Osteocyte (in vitro differentiated cells): ENCODE data around the gene NFYC. TPM values are rescaled to one million over a fixed set of nuclear protein-coding genes. Genes with fewer than 3 reads are reported as not detected.

ENCODE experiments used
- DNase-seq: peaks from one replicate; pipeline ENCODE4 v3.0.0; 2021; ENCODE audit warnings: mixed read lengths; ENCODE audit not compliant: unreplicated experiment; ENCODE audit errors: extremely low spot score
- H3K27ac Mint-ChIP-seq: one replicate; pipeline ENCODE4 v1.8.0; 2021; ENCODE audit warnings: mild to moderate bottlenecking, mixed read lengths; ENCODE audit not compliant: unreplicated experiment
- H3K27me3 Mint-ChIP-seq: one replicate; pipeline ENCODE4 v1.8.0; 2021; ENCODE audit warnings: mixed read lengths; ENCODE audit not compliant: unreplicated experiment
- H3K36me3 Mint-ChIP-seq: one replicate; pipeline ENCODE4 v1.8.0; 2021; ENCODE audit warnings: mixed read lengths; ENCODE audit not compliant: unreplicated experiment
- H3K4me1 Mint-ChIP-seq: one replicate; pipeline ENCODE4 v1.8.0; 2021; ENCODE audit warnings: mixed read lengths; ENCODE audit not compliant: unreplicated experiment
- H3K4me3 Mint-ChIP-seq: one replicate; pipeline ENCODE4 v1.8.0; 2021; ENCODE audit warnings: mild to moderate bottlenecking, moderate library complexity, mixed read lengths; ENCODE audit not compliant: unreplicated experiment
- H3K9me3 Mint-ChIP-seq: one replicate; pipeline ENCODE4 v1.8.0; 2021; ENCODE audit warnings: mixed read lengths; ENCODE audit not compliant: unreplicated experiment
- total RNA-seq: library from RNA; stranded (reverse); gene quantifications from 2 replicates; pipeline ENCODE4 v1.2.1, GENCODE V29; 2021
- TF ChIP-seq, protein P1 (sequence below): fragments of 200-600 bp; sonication (generic); IDR thresholded peaks from 2 replicates; pipeline ENCODE4 v1.5.0; 2021; ENCODE audit warnings: antibody characterized with exemption, mild to moderate bottlenecking, moderate library complexity

The NFYC gene
- total RNA-seq, 1 donor from 2014 or later, result 49.0 TPM

DNA sequence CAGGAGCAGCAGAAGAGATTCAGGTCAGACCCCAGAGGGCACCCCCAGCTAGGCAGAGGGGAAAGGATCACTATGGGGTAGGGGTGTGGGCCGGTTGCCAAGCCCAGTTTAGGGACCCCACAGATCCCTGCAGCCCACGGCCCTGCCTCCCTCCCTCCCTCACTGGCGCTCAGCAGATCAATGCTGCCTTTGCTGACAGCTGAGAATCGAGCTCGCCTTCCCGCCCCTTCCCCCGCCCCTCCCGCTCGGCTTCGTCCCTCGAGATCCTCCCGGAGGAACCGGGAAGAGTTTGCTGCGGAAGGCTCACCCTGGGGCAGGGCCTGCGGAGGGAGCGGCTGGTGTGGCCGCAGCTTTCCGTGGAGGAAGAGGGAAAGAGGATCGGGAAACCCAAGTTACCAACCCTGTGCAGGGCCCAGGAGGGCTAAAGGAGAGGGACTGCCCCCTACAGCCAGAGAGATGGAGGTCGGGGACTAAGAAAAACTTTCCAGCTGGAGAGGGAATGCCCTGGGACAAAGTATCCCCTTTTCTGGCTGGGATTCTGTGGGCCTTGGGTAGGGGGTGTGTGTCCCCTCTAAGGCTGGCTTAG is 91.0 kb downstream of the NFYC start:
- no peaks in the 10 kb centered on the region for H3K27me3 Mint-ChIP-seq
- no peak for DNase-seq

DNA sequence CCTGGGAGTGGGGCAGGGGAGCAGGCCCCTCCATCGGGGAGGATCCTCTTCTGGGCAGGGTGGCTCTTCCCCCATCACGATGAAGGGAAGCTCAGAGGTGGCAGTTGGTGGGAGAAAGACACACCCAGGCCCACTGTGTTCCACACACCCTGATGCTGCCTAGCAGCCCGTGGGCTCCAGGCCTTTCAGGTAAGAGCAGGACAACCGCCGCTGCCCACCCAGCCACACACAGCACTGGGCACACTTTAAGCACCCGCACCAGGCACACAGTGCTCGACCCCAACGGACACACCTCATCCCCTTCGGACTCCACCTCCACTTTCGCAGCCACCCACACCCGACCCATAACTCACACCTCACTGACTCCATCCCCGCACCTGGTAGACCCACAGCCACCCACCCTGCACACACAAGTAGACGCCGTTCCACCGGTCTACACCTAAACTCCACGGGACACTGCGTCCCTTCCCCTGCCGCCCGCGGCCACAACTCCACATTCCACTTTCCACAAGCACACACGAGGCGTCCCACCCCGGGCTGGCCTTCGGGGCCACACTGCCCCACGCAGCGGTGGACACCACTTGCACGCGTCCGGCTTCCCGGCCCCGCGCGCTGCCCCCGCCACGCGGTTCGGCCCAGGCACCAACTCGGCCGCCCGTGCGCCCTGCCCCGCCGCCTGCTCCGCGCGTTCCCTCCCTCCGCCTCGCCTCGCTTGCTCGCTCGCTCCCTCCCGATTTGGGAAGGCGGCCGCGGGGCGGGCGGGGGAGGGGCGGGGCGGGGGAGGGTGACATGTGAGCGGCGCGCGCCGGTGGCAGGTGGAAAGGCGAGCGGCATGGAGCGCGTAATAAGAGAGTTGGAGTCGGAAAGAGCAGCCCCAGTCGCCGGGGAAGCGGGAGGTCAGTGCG is 91.7 kb downstream of the NFYC start, which contains the start of gene KCNQ4:
KCNQ4 (plus strand) TSS at position 787 of the 905 bp plus-strand sequence. CDS start 307 bp downstream, outside the sequence.
- Mint-ChIP-seq H3K36me3 (peaks cover 2% of the 10 kb centered on the region), H3K4me1 (peaks cover 19% of the 10 kb centered on the region), H3K27me3 (no peaks in the 10 kb centered on the region), H3K9me3 (no peaks in the 10 kb centered on the region), H3K27ac (no peak within 1 kb of the TSS), H3K4me3 (peak within 1 kb of the TSS; percentile 74)
- no peak for DNase-seq
- TF ChIP-seq, protein P1, sequence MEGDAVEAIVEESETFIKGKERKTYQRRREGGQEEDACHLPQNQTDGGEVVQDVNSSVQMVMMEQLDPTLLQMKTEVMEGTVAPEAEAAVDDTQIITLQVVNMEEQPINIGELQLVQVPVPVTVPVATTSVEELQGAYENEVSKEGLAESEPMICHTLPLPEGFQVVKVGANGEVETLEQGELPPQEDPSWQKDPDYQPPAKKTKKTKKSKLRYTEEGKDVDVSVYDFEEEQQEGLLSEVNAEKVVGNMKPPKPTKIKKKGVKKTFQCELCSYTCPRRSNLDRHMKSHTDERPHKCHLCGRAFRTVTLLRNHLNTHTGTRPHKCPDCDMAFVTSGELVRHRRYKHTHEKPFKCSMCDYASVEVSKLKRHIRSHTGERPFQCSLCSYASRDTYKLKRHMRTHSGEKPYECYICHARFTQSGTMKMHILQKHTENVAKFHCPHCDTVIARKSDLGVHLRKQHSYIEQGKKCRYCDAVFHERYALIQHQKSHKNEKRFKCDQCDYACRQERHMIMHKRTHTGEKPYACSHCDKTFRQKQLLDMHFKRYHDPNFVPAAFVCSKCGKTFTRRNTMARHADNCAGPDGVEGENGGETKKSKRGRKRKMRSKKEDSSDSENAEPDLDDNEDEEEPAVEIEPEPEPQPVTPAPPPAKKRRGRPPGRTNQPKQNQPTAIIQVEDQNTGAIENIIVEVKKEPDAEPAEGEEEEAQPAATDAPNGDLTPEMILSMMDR, result no peak

More for the DNA sequence above, 91.0 kb downstream of the NFYC start:
- peak overlapping the region; percentile 74 for H3K4me3 Mint-ChIP-seq
- no peak overlapping the region for H3K27ac Mint-ChIP-seq
- H3K4me1 Mint-ChIP-seq, result peaks cover 15% of the 10 kb centered on the region
- H3K36me3 Mint-ChIP-seq, result peaks cover 6% of the 10 kb centered on the region
- H3K9me3 Mint-ChIP-seq, result peaks cover under 1% of the 10 kb centered on the region
- TF ChIP-seq, protein P1, result peak; percentile 40

DNA sequence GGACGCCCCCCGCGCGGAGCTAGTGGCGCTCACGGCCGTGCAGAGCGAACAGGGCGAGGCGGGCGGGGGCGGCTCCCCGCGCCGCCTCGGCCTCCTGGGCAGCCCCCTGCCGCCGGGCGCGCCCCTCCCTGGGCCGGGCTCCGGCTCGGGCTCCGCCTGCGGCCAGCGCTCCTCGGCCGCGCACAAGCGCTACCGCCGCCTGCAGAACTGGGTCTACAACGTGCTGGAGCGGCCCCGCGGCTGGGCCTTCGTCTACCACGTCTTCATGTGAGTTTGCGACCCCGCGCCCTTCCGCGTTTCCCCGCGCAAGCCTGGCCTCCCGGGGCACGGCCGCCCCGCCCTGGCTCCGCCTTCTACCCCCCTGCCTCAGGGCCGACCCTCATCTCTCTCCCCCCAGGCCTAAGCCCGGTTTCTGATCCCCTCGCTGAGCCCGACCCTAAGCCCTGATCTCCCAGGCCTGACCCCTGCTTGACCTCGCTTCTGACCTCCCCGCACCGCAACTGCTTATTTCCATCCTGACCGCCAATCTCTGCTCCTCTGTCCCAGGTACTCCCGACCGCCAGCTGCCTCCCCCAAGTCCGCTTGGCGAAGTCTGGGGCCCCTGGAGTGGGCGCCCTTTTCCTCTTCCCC is 92.8 kb downstream of the NFYC start:
- peaks cover 2% of the 10 kb centered on the region for H3K36me3 Mint-ChIP-seq
- no peak overlapping the region for H3K27ac Mint-ChIP-seq
- peaks cover 19% of the 10 kb centered on the region for H3K4me1 Mint-ChIP-seq
- H3K9me3 Mint-ChIP-seq, result no peaks in the 10 kb centered on the region
- H3K27me3 Mint-ChIP-seq, result no peaks in the 10 kb centered on the region
- H3K4me3 Mint-ChIP-seq, result peak overlapping the region; percentile 70
- TF ChIP-seq, protein P1, result no peak
- no peak for DNase-seq

DNA sequence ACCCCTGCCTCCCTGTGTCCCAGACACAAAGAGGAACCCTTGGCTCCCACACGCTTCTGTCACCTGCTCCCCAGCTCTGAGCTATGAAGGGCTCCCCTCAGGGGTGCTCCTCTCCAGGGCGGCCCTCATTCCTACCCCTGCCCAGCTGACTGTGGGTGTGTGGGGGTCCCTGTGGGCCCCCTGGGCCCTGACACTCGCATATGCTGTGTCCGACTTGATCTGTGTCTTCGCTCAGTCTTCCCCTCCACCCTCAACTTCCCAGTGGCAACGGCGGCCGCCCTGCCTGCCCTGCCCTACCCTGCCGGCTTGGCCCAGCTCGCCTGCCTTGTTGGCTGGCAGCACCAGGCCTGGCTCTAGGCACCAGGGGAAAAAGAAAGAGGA is 93.3 kb downstream of the NFYC start:
- H3K9me3 Mint-ChIP-seq, result no peaks in the 10 kb centered on the region
- H3K27me3 Mint-ChIP-seq, result no peaks in the 10 kb centered on the region
- DNase-seq, result no peak
- peak overlapping the region; percentile 70 for H3K4me3 Mint-ChIP-seq
- TF ChIP-seq, protein P1, result no peak
- peaks cover 19% of the 10 kb centered on the region for H3K4me1 Mint-ChIP-seq
- no peaks in the 10 kb centered on the region for H3K36me3 Mint-ChIP-seq
- H3K27ac Mint-ChIP-seq, result no peak overlapping the region

DNA sequence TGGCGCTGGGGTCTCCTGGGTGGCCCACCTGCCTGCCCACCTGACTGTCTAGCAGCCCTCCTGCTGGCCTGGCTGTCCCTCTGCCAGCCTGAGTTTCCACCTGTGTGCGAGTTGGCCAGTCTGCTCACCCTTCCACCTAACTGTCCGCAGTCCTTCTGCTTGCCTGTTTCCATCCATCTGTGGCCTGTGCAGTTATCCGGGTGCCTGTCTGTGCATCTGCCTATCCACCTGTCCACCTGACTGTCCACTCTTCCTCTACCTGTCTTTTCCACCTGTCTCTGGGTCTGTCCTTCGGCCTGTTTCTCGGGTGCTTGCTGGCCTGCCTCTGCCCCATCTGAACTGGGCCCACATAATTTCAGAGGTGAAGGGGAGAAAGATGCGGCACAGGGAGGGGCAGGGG is 93.9 kb downstream of the NFYC start:
- H3K36me3 Mint-ChIP-seq, result no peaks in the 10 kb centered on the region
- H3K27me3 Mint-ChIP-seq, result no peaks in the 10 kb centered on the region
- no peak overlapping the region for H3K27ac Mint-ChIP-seq
- TF ChIP-seq, protein P1, result no peak
- H3K4me1 Mint-ChIP-seq, result peaks cover 19% of the 10 kb centered on the region
- H3K4me3 Mint-ChIP-seq, result no peak overlapping the region
- DNase-seq, result no peak
- H3K9me3 Mint-ChIP-seq, result no peaks in the 10 kb centered on the region
